SU-DHL-6 (cell line): ENCODE data around the gene OPN1SW.

Source experiments
- CTCF ChIP-seq: fragments of 200-600 bp; sonication (generic); IDR thresholded peaks from one replicate; pipeline ENCODE4 v1.5.1; 2017; ENCODE audit warnings: antibody characterized with exemption, mild to moderate bottlenecking, low read length, moderate library complexity; ENCODE audit not compliant: insufficient read depth, poor library complexity, severe bottlenecking
- EZH2phosphoT487 ChIP-seq: fragments of 200-600 bp; sonication (generic), shearing (Covaris generic); conservative IDR thresholded peaks from 2 replicates; pipeline ENCODE4 v1.6.1; 2018; ENCODE audit warnings: mild to moderate bottlenecking, antibody characterized with exemption, low read length, moderate library complexity, mixed read lengths

DNA sequence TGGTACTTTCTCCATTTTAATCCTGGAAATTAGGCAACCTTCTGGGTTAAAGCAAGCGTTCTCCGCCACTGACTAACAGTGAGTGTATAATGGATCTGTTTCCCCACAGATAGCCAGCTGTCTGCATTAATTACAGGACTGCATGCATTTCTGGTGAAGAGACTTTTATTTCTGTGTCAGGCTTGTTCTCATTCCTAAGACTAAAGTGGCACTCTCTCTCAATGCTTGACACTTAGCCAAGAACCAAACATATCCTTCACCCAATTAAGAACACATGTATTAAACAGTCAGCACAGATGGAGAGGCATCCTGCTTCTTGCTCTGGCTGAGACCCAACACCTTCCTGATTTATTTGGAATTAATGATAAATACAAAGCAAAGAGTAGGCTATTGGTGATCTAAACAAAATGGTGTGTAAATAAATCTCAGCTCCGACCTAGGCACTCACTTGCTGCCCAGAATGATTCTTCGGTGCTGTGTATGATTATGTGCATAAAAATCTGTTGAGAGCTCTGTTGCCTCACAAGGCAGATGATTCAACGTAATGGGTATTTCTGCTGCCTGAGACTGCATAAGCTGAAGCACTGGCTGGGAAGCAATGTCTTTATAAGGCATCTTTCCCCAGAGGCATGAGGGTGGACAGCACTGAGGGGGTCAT, 19.6 kb downstream of the OPN1SW start:
- TF ChIP-seq CTCF (no peak), EZH2phosphoT487 (no peak)
